Natural killer cell (primary cell): ENCODE data around the gene RSF1. TPM values are rescaled to one million over a fixed set of nuclear protein-coding genes. Genes with fewer than 3 reads are reported as not detected.

Experiments
- ATAC-seq, 3 donors: fragments of 150-1000 bp in 2 of 3; fragments of 200-7000 bp in 1 of 3; cut with Tn5 transposase; 1 replicate in 1 of 3; 2 replicates in 2 of 3; pipeline ENCODE4 v1.10.0; 2021; ENCODE audit warnings: mild to moderate bottlenecking in 2 of 3, moderate library complexity in 2 of 3
- DNase-seq, 2 donors: peaks; one replicate each; pipeline versions ENCODE4 v3.0.0 to v3.0.0-alpha.2; 2013 to 2021; ENCODE audit warnings: mixed read lengths in 1 of 2
- H3K27ac ChIP-seq: one replicate; pipeline ENCODE4 v1.5.1; 2013; ENCODE audit warnings: mild to moderate bottlenecking, low read length
- H3K27me3 ChIP-seq: one replicate; pipeline ENCODE4 v1.6.1; 2013; ENCODE audit warnings: low read length; ENCODE audit not compliant: control insufficient read depth, insufficient read depth
- H3K36me3 ChIP-seq: one replicate; pipeline ENCODE4 v1.6.1; 2013; ENCODE audit warnings: low read length; ENCODE audit not compliant: control insufficient read depth, insufficient read depth
- H3K4me1 ChIP-seq: one replicate; pipeline ENCODE4 v1.6.1; 2013; ENCODE audit warnings: low read length; ENCODE audit not compliant: control insufficient read depth, insufficient read depth
- H3K4me3 ChIP-seq: one replicate; pipeline ENCODE4 v1.5.1; 2013; ENCODE audit warnings: low read length
- H3K9me3 ChIP-seq: one replicate; pipeline ENCODE4 v1.6.1; 2013; ENCODE audit warnings: low read length; ENCODE audit not compliant: control insufficient read depth, insufficient read depth
- H3K27ac Mint-ChIP-seq, 2 donors: one replicate each; pipeline ENCODE4 v1.8.0; 2022; ENCODE audit warnings: mild to moderate bottlenecking in 2 of 2, mixed read lengths in 2 of 2, moderate library complexity in 1 of 2
- H3K27me3 Mint-ChIP-seq, 2 donors: one replicate each; pipeline ENCODE4 v1.8.0; 2022; ENCODE audit warnings: low read depth in 2 of 2, mixed read lengths in 2 of 2
- H3K36me3 Mint-ChIP-seq: one replicate; pipeline ENCODE4 v1.8.0; 2022; ENCODE audit warnings: mixed read lengths
- H3K4me1 Mint-ChIP-seq, 2 donors: one replicate each; pipeline ENCODE4 v1.8.0; 2022; ENCODE audit warnings: mixed read lengths in 2 of 2
- H3K4me3 Mint-ChIP-seq: one replicate; pipeline ENCODE4 v1.8.0; 2022; ENCODE audit warnings: mild to moderate bottlenecking, moderate library complexity, mixed read lengths
- H3K9me3 Mint-ChIP-seq, 2 donors: one replicate each; pipeline ENCODE4 v1.8.0; 2022; ENCODE audit warnings: mixed read lengths in 2 of 2
- WGBS: methylation state at CpG from one replicate; pipeline ENCODE4 v1.1.7; 2013; ENCODE audit warnings: missing lambda C conversion rate; ENCODE audit not compliant: insufficient coverage; 5-methylcytosine and 5-hydroxymethylcytosine counted together
- intact Hi-C: fragments of 100-400 bp; cut with micrococcal nuclease; formaldehyde crosslinking; loops from one replicate; pipeline ENCODE4 v1.14.2; 2022
- total RNA-seq, 4 donors: library from RNA; stranded (reverse); fragments of 120-200 nt in 1 of 4; gene quantifications; one replicate each; pipeline versions ENCODE4 v1.2.3 to v1.2.4, GENCODE V29; 2013 to 2022
- TF ChIP-seq, protein P1 (sequence below): fragments of 200-600 bp; IDR thresholded peaks from one replicate; pipeline ENCODE4 v1.8.0; 2022; ENCODE audit warnings: antibody characterized with exemption

The RSF1 gene
- total RNA-seq, 3 donors from 2014 or later (not counting 1 experiment from before 2014, with no cell fraction given), result 87.3 to 119 (median 110) TPM

DNA sequence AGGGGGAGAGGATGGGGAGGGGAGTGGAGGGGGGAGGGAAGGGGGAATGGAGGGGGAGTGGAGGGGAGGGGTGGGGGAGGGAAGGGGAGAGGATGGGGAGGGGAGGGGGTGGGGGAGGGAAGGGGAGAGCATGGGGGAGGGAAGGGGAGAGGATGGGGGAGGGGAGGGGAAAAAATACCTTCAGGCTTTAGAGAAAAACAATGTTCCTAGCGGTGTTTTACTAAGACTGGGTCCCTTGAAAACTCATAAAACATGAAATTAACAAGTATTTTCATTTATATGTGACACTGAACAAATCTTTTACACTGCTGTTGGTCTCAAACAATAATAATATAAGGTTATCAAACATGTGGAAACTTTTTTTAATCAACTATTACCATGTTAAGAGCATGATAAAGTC, 42.4 kb downstream of the RSF1 start:
- Mint-ChIP-seq H3K36me3 (no peaks in the 10 kb centered on the region), H3K4me1 (peaks cover 46 to 47% of the 10 kb centered on the region in 2 donors), H3K4me3 (no peak overlapping the region), H3K9me3 (no peaks in the 10 kb centered on the region), H3K27me3 (no peaks in the 10 kb centered on the region), H3K27ac (peak overlapping the region; percentile 8 to 24)
- Histone ChIP-seq H3K9me3 (no peaks in the 10 kb centered on the region), H3K27me3 (no peaks in the 10 kb centered on the region), H3K27ac (no peak overlapping the region), H3K36me3 (peaks cover 3% of the 10 kb centered on the region), H3K4me3 (no peak overlapping the region), H3K4me1 (peaks cover 3% of the 10 kb centered on the region)
- TF ChIP-seq, protein P1, sequence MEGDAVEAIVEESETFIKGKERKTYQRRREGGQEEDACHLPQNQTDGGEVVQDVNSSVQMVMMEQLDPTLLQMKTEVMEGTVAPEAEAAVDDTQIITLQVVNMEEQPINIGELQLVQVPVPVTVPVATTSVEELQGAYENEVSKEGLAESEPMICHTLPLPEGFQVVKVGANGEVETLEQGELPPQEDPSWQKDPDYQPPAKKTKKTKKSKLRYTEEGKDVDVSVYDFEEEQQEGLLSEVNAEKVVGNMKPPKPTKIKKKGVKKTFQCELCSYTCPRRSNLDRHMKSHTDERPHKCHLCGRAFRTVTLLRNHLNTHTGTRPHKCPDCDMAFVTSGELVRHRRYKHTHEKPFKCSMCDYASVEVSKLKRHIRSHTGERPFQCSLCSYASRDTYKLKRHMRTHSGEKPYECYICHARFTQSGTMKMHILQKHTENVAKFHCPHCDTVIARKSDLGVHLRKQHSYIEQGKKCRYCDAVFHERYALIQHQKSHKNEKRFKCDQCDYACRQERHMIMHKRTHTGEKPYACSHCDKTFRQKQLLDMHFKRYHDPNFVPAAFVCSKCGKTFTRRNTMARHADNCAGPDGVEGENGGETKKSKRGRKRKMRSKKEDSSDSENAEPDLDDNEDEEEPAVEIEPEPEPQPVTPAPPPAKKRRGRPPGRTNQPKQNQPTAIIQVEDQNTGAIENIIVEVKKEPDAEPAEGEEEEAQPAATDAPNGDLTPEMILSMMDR, result no peak
- DNase-seq, result no peak
- intact Hi-C loops, result no loop called here
- no CpG with 5 or more reads among the region's 1 CpG for WGBS
- ATAC-seq, result no peak

DNA sequence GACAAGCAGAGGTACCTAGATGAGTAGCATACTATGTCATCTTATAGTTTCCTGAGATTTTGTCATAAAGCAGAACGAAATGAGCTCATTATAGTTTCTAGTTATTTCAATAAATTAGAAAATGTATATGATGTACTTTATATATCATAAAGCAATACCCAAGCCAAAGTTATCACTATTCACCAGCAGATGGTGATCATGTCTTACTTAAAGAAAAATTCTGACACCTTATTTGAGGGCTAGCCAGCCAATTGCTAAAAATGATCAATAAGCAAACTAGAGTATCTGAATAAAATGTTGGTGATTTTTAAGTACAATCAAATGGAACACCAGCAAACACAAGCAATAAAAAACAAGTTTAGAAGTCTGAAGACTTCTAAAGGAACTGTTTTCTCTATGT, 44.1 kb downstream of the RSF1 start:
- no peaks in the 10 kb centered on the region for H3K9me3 Mint-ChIP-seq
- Histone ChIP-seq H3K9me3 (no peaks in the 10 kb centered on the region), H3K27ac (no peak overlapping the region), H3K4me1 (peaks cover 4% of the 10 kb centered on the region), H3K27me3 (no peaks in the 10 kb centered on the region), H3K4me3 (no peak overlapping the region), H3K36me3 (peaks cover 3% of the 10 kb centered on the region)
- intact Hi-C loops, result loop anchor here (1.0 kb wide), 1 partner anchor 224 kb away; no protein-coding TSS in a partner anchor
- ATAC-seq, result no peak
- peaks cover 47 to 50% of the 10 kb centered on the region in 2 donors for H3K4me1 Mint-ChIP-seq
- H3K27ac Mint-ChIP-seq, result peak overlapping the region in 1 of 2 donors; percentile 65
- no peaks in the 10 kb centered on the region for H3K36me3 Mint-ChIP-seq
- TF ChIP-seq, protein P1, result peak; percentile 53
- H3K27me3 Mint-ChIP-seq, result no peaks in the 10 kb centered on the region
- no CpG with 5 or more reads among the region's 1 CpG for WGBS
- DNase-seq, result peak in 1 of 2 donors; percentile 54
- no peak overlapping the region for H3K4me3 Mint-ChIP-seq

DNA sequence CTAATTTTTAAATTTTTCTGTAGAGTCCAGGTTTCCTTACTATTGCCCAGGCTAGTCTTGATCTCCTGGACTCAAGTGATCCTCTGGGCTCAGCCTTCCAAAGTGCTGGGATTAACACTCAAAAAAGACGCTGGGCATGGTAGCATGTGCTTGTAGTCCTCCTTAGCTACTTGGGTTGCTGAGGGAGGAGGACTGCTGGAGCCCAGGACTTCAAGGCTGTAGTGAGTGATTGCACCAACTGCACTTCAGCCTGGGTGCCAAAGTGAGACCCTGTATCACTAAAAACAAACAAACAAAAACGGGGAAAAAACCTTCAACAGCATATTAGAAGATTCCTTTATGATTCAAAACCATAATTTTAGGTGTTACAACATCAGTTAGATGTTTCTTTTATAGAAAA, 44.6 kb downstream of the RSF1 start:
- H3K4me1 ChIP-seq, result peaks cover 8% of the 10 kb centered on the region
- Mint-ChIP-seq H3K27ac (peak overlapping the region in 1 of 2 donors; percentile 65), H3K27me3 (no peaks in the 10 kb centered on the region), H3K36me3 (no peaks in the 10 kb centered on the region), H3K9me3 (no peaks in the 10 kb centered on the region), H3K4me3 (no peak overlapping the region), H3K4me1 (peaks cover 52 to 55% of the 10 kb centered on the region in 2 donors)
- no peaks in the 10 kb centered on the region for H3K9me3 ChIP-seq
- H3K4me3 ChIP-seq, result no peak overlapping the region
- ATAC-seq (no peak), DNase-seq (no peak)
- H3K27ac ChIP-seq, result no peak overlapping the region
- intact Hi-C loops, result loop anchor here (1.0 kb wide), 1 partner anchor 224 kb away; no protein-coding TSS in a partner anchor
- 91% methylated on average over 2 of the region's 2 CpGs for WGBS
- H3K36me3 ChIP-seq, result peaks cover 3% of the 10 kb centered on the region
- H3K27me3 ChIP-seq, result no peaks in the 10 kb centered on the region
- TF ChIP-seq, protein P1, result no peak

DNA sequence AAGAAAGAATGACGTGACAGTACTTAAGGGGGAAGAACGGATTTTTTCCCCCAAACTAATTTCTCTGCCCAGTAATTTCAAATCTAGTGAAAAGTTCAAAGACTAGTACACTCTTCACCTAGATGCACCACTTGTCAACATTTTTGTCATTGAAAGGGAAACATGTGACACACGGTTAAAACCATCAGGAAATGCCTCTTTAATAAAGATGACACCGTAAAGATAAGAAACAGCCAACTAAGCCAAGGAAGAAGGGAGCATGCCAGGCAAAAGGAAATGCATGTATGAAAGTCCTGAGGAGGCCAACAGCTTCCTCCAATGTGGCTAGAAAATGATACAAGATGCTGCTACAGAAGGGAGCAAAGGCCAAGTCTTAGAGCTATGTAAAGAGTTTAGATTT, 49.4 kb downstream of the RSF1 start:
- intact Hi-C loops, result no loop called here
- peak overlapping the region; percentile 13 for H3K4me3 Mint-ChIP-seq
- 28% methylated on average over 3 of the region's 4 CpGs for WGBS
- Histone ChIP-seq H3K4me3 (no peak overlapping the region), H3K27ac (no peak overlapping the region), H3K4me1 (peaks cover 5% of the 10 kb centered on the region), H3K27me3 (no peaks in the 10 kb centered on the region), H3K36me3 (peaks cover 3% of the 10 kb centered on the region), H3K9me3 (no peaks in the 10 kb centered on the region)
- DNase-seq (peak in 1 of 2 donors; percentile 9), ATAC-seq (peak in 1 of 3 donors; percentile 50)
- no peaks in the 10 kb centered on the region for H3K27me3 Mint-ChIP-seq
- no peaks in the 10 kb centered on the region for H3K9me3 Mint-ChIP-seq
- TF ChIP-seq, protein P1, result no peak
- no peaks in the 10 kb centered on the region for H3K36me3 Mint-ChIP-seq
- H3K4me1 Mint-ChIP-seq, result peaks cover 45 to 50% of the 10 kb centered on the region in 2 donors
- H3K27ac Mint-ChIP-seq, result peak overlapping the region; percentile 42 to 69
